Heart left ventricle (tissue), 13 donors: ENCODE results near the gene DSCAML1.

Experiments
- CTCF ChIP-seq, 12 donors: fragments of 200-600 bp; sonication (generic) in 4 of 12; IDR thresholded peaks; one replicate each; pipeline versions ENCODE4 v1.5.0 to v1.8.0; 2018 to 2022; ENCODE audit warnings: antibody characterized with exemption in 12 of 12, mild to moderate bottlenecking in 5 of 12
- POLR2A ChIP-seq, 2 donors: fragments of 450-650 bp; IDR thresholded peaks; one replicate each; pipeline ENCODE4 v1.6.1; 2017; ENCODE audit warnings: antibody characterized with exemption in 2 of 2, mild to moderate bottlenecking in 2 of 2, moderate library complexity in 2 of 2
- donor health status: ischemic (EF 13 %, LVEDD 7.1; RV severe dilation, severe dysfunction).
- donor health status: DM: no; HTN: yes; CAD: no.
- donor health status: DM: no; HTN: no; CAD: no.
- donor health status: ischemic (EF 25% LVEDD 6.9; RV normal size, moderate dysfunction).
- donor health status: ischemic (EF 25% LVEDD 5.7; RV mildly dilated, moderate dysfunction).
- donor health status: ischemic (EF 35%, LVEDD 5.7; RV mildly dilated, moderate dysfunction).
- donor health status: nonischemic (EF 11% LVEDD 7.7; RV severe dilation, severe dysfunction).
- donor health status: DM: yes; HTN: yes; CAD: no.
- donor health status: PGD.
- donor health status: ischemic (EF 29% LVEDD 5.4; RV normal size, mild dysfunction).
- donor health status: nonischemic (EF 23%, LVEDD 6.1; RV moderate dilation, normal function).

DNA sequence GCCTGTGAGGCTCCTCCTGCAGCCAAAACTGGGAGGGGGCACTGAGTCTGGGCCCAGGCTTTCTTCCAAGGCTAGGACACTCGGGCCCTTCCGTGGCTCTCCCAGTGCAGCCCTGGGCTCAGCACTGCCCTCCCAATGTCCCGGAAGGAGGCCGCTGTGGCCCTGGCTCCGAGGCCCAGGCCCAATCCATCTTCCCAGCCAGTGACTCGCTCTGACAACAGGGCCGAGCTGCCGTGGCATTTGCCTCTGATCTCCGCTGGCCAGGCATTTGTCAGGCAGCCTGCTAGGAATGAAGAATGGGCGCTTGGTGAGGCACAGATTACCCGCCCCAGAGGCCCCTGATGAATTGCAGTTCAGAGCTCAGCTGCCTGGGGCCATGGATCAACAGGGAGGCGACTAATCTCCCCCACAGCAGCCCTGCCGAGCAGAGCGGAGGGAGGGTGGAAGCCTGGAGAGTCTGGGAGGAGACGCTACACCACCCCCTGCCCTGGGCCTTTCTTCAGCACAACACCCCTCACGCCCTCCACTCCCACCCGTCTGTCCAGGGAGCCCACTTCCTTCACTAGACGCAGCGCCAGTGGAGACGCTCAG is 19.2 kb upstream of the DSCAML1 start:
- TF ChIP-seq CTCF (IDR thresholded peaks at IDR 0.05): no peak
- no peak for TF ChIP-seq POLR2A (IDR thresholded peaks at IDR 0.05)
